LNCAP (cell line): ENCODE measurements around the gene ARHGAP15.

ENCODE experiments used
- CTCF ChIP-seq: fragments of 450-650 bp; IDR thresholded peaks from 2 replicates; pipeline ENCODE4 v1.5.1; 2017; ENCODE audit warnings: mild to moderate bottlenecking

ARHGAP15 gene

GRCh38 chr2:143378996-143379395 is 249.8 kb downstream of the ARHGAP15 start:
- no peak for TF ChIP-seq CTCF

- TF ChIP-seq CTCF: no peak
Observed at GRCh38 chr2:143379955-143380354, 250.7 kb downstream of the ARHGAP15 start.

GRCh38 chr2:143382573-143382972 is 253.4 kb downstream of the ARHGAP15 start:
- no peak for TF ChIP-seq CTCF

GRCh38 chr2:143383016-143383415 is 253.8 kb downstream of the ARHGAP15 start:
- TF ChIP-seq CTCF: no peak

- no peak for TF ChIP-seq CTCF
Observed at GRCh38 chr2:143384111-143384510, 254.9 kb downstream of the ARHGAP15 start.

- TF ChIP-seq CTCF: no peak
Observed at GRCh38 chr2:143390171-143390570, 261.0 kb downstream of the ARHGAP15 start.

GRCh38 chr2:143392358-143392757 is 263.1 kb downstream of the ARHGAP15 start:
- no peak for TF ChIP-seq CTCF

- no peak for TF ChIP-seq CTCF
Observed at GRCh38 chr2:143394062-143394461, 264.8 kb downstream of the ARHGAP15 start.
